ENCODE results near the gene DYNLT3.
A peak's percentile ranks its signal among the peaks of the same experiment; 100 is the strongest.

DYNLT3 gene

GRCh38 chrX:37846934-37847732, at the start of gene DYNLT3:
DYNLT3 (minus strand) TSS chrX:37847571; CDS start chrX:37847510, 61 bp downstream.
- peak; percentile 75 for DNase-seq

GRCh38 chrX:37896511-37896890, 49.1 kb upstream of the DYNLT3 start:
- DNase-seq, result no peak

- DNase-seq, result no peak
These were observed 48.6 kb upstream of the DYNLT3 start for GRCh38 chrX:37895795-37896510.

GRCh38 chrX:37894725-37895124, 47.4 kb upstream of the DYNLT3 start:
- DNase-seq, result no peak

GRCh38 chrX:37888010-37888409, 40.6 kb upstream of the DYNLT3 start:
- no peak for DNase-seq

GRCh38 chrX:37887347-37887746, 40.0 kb upstream of the DYNLT3 start:
- DNase-seq, result no peak

- no peak for DNase-seq
These were observed 35.8 kb upstream of the DYNLT3 start for GRCh38 chrX:37883196-37883595.

- no peak for DNase-seq
These were observed 32.3 kb upstream of the DYNLT3 start for GRCh38 chrX:37879692-37880091.

GRCh38 chrX:37876716-37877115, 29.3 kb upstream of the DYNLT3 start:
- DNase-seq, result no peak

GRCh38 chrX:37875675-37876074, 28.3 kb upstream of the DYNLT3 start:
- no peak for DNase-seq

- no peak for DNase-seq
These were observed 25.8 kb upstream of the DYNLT3 start for GRCh38 chrX:37873220-37873619.

GRCh38 chrX:37872303-37872655, 24.9 kb upstream of the DYNLT3 start:
- no peak for DNase-seq

GRCh38 chrX:37871626-37872302, 24.4 kb upstream of the DYNLT3 start:
- DNase-seq, result no peak

- no peak for DNase-seq
These were observed 20.3 kb upstream of the DYNLT3 start for GRCh38 chrX:37867536-37868153.

GRCh38 chrX:37863728-37864127, 16.4 kb upstream of the DYNLT3 start:
- no peak for DNase-seq

GRCh38 chrX:37862851-37863250, 15.5 kb upstream of the DYNLT3 start:
- no peak for DNase-seq

- no peak for DNase-seq
These were observed 13.3 kb upstream of the DYNLT3 start for GRCh38 chrX:37860721-37861120.

GRCh38 chrX:37854748-37855147, 7.4 kb upstream of the DYNLT3 start:
- DNase-seq, result no peak

- DNase-seq, result no peak
These were observed 6.8 kb upstream of the DYNLT3 start for GRCh38 chrX:37854148-37854547.

GRCh38 chrX:37847733-37848197, 394 bp upstream of the DYNLT3 start:
- DNase-seq, result no peak

GRCh38 chrX:37846558-37846933, 825 bp downstream of the DYNLT3 start:
- DNase-seq, result no peak

GRCh38 chrX:37846141-37846540, 1.2 kb downstream of the DYNLT3 start:
- DNase-seq, result no peak

- no peak for DNase-seq
These were observed 2.7 kb downstream of the DYNLT3 start for GRCh38 chrX:37844622-37845021.

Data from NCI-H1417 treated with DMSO at 0.1 percent for 48 hours (cell line).